Activated CD8-positive, alpha-beta memory T cell treated with anti-CD3 and anti-CD28 coated beads, Interleukin-2, amount 50 U/mL, for 4 hours (primary cell): ENCODE measurements around the gene POU2F1.
"Not testable (repeated sequence)": the region's sequence is repeated elsewhere in the genome, so short reads cannot be mapped to it uniquely, and the experiment has no call there.

Source experiments
- DNase-seq: peaks from one replicate; pipeline ENCODE4 v3.0.0-alpha.2; 2020

Gene POU2F1

DNA sequence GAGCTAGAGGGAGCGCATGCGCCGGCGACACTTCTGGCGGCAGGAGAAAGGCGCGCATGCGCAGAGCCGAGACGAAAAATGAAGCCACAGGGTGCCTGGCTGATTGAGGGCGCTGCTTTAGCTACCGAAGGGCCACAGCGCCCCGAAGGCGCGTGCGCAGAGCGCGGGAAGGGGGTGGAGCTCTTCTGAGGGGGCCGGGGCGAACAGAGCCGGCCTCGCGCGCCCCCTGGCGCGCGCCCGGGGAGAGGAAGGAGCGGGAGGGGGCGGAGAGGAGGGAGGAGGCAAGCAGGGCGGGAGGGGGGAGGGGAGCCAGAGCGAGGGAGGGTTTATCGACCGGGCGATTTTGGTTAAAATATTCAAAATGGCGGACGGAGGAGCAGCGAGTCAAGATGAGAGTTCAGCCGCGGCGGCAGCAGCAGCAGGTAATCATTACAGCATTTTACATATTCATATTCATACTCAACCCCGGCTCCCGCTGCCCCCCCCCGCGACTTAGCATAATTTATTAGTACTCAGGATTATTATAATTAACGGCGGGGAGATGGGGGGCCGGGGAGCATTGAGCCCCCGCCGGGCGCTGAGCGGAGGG is at the start of gene POU2F1:
POU2F1 (plus strand) TSS at position 350 of the 589 bp plus-strand sequence; CDS start at position 362, 12 bp downstream.
- DNase-seq = peak; percentile 99

- DNase-seq = no peak
Observed at GRCh38 chr1:167171286-167171929, 49.3 kb upstream of the POU2F1 start.

- no peak for DNase-seq
Observed at GRCh38 chr1:167173516-167174184, 47.0 kb upstream of the POU2F1 start.

- DNase-seq = no peak
Observed at GRCh38 chr1:167175901-167176300, 44.8 kb upstream of the POU2F1 start.

DNA sequence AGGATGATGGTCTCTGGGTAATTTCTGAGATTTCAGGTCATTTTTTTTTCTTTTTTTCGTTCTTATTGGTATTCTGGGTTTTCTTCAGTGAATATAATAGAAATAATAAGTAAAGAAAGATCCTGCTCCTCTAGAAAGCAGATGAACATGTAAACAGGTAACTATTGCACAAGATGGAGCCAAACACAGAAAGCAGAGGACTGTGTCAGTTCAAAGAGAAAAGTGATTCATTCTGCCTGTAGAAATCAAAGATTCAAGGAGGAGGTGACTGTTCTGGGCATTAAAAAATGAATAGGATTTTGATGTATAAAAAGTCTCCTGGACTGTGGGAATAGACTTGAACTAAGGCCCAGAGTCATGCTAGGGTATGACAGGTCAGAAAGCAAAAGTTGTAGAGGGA is 41.9 kb upstream of the POU2F1 start:
- no peak for DNase-seq

- no peak for DNase-seq
Observed at GRCh38 chr1:167182571-167183320, 37.9 kb upstream of the POU2F1 start.

DNA sequence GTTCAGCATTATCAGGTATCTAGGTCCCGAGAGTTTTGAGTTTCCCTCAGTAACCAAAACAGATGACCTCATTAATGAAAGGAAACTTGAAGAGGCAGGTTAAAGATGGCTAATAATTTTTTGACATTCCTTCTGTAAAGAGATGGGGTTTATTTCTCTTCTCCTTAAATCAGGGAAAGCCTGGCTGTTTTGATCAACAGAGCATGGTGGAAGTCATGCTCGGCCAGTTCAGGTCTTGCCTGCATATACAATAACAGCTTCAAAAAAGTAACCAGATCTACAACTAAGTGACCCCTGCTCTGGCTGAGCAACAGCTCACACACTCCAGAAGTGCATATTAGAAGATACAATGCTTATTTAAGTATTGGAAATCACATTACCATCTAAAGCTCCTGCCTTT is 36.6 kb upstream of the POU2F1 start:
- DNase-seq = no peak

DNA sequence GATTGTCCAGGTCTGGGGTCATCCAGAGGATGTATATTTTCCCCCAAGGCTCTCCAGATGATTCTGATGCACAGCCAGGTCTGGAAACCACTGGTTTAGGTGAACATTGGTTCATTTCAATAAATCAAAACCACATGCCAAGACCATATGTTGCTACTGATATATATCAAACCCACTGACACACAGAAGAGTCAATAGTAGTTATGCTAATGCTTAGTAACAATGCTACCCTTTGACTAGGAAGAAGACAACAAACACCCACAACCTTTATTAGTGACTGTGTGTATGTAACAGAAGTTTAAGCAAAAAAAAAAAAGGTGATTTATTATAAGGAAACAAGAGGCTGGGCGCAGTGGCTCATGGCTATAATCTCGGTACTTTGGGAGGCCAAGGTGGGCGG is 35.6 kb upstream of the POU2F1 start:
- DNase-seq = no peak

DNA sequence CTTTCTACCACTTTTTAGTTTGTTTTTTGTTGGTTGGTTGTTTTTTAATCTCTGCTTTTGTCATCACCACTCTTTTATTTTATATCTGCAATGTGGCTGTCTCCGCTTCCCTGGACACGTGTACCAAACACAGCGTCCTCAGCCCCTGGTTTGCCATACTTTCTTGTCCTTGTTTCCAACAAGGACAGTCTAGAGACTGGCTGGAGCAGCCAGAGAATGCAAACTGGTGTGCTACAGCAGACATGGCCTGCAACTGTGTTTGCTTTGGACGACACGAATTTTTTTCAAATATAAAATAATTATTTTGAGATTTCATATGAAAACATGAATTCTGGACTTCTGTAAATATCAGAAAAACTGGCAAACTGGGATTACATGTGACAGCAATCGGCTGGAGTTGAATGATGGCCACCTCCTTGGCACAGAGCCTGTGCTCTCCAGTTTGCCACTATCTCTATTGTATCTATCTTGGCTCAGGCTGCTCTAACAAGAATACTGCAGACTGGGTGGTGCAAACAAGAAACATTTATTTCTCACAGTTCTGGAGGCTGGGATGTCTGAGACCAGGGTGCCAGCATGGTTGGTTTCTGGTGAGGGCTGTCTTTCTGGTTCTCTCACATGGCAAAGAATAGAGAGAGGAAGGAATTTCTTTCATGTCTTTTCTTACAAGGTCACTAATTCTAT is 34.6 kb upstream of the POU2F1 start:
- DNase-seq = no peak

DNA sequence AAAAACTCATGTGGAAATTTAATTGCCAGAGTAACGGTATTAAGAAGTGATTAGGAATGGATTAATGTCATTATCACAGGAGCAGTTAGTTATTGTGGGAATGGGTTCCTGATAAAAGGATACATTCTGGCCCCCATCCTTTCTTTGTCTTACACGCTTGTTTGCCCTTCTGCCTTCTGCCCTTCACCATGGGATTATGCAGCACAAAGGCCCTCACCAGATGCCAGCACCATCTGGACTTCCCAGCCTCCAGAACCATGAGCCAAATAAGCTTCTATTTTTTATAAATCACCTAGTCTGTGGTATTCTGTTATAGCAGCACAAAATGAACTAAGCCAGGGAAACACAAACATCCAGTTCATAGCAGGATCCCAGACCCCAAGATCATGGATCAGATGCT is 33.9 kb upstream of the POU2F1 start:
- DNase-seq = no peak

DNA sequence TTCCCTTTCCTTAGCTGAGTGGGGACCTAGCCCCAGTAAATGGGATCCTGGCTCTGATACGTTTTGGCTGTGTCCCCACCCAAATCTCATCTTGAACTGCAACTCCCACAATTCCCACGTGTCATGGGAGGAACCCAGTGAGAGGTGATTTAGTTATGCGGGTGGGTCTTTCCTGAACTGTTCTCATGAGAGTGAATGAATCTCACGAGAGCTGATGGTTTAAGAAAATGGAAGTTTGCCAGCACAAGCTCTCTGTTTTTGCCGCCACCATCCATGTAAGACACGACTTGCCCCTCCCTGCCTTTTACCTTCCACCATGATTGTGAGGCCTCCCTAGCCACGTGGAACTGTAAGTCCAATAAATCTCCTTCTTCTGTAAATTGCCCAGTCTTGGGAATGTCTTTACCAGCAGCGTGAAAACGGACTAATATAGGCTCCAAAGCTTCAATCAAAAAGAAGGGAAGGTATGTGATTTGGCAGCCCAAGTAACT is 29.9 kb upstream of the POU2F1 start:
- DNase-seq = no peak

DNA sequence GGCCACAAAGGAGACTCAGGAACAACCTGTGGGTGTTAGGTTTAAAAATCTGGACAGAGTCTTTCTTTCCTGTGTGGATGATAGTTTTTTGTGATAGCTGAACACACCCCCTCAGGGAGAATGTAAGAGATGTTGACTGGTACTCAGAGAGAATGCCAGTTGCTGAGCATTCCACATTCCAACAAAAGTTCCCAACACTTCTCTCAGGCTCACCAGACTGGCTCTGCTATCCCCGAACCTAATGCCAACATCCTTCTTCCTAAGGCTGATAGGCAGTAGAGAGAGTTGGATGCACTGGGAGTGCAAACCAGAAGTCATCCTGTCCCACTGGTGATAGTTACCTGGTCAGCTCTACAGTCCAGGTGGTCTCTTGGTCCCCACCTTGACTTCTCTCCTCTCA is 28.7 kb upstream of the POU2F1 start:
- no peak for DNase-seq

- DNase-seq = no peak
Observed at GRCh38 chr1:167194182-167194581, 26.5 kb upstream of the POU2F1 start.

GRCh38 chr1:167196166-167196565 is 24.5 kb upstream of the POU2F1 start:
- no peak for DNase-seq

- DNase-seq = no peak
Observed at GRCh38 chr1:167197236-167197635, 23.4 kb upstream of the POU2F1 start.

DNA sequence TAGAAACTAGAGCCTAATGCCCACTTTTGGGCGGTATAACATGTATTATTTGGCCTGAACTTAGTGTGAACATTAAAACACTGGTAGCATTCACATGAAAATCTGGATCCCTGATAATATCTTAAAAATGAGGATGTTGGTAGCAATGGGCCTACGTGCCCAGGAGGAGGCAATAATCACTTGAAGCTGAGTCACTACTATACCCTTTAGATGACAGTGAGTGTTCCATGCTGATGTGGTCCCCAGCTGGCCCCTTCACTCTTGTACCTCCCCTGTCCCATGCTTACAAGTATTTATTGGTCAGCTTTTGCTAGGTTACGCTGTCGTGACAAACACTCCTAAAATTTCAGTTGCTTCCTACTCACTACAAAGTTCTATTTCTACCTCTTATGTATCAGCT is 23.0 kb upstream of the POU2F1 start:
- no peak for DNase-seq

GRCh38 chr1:167198518-167199133 is 22.1 kb upstream of the POU2F1 start:
- DNase-seq = no peak

DNA sequence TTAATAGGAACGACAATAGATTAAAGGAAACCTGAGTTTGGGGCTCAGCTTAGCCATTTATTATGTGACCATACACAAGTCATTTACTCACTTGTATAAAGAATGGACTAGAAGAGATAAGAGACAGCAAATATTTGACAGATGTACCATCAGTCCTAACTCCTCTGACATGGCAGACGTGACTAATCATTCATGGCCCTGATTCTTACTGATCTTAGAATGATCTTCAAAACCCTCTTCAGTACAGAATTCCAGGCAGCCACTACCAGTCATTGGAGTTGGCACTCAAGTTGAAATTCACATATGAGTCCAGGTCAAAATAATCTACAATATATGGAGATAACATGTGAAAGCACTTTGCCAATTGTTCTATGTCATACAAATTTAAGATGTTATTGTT is 21.0 kb upstream of the POU2F1 start:
- DNase-seq = no peak

DNA sequence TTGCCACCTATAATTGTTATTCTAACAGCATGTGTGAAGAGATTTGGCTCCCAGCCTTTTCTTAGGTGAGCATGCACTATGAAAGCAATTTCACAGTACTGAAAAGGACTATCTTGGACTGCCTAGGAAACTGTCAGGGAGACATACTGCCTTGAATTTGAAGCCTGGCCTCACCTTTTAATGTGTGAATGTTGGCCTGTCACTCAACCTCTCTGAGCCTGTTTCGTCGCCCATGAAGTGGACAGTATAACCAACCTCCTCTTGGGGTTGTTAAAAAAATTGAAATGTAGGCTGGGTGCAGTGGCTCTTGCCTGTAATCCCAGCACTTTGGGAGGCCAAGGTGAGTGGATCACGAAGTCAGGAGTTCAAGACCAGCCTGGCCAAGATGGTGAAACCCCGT is 20.4 kb upstream of the POU2F1 start:
- DNase-seq = no peak

DNA sequence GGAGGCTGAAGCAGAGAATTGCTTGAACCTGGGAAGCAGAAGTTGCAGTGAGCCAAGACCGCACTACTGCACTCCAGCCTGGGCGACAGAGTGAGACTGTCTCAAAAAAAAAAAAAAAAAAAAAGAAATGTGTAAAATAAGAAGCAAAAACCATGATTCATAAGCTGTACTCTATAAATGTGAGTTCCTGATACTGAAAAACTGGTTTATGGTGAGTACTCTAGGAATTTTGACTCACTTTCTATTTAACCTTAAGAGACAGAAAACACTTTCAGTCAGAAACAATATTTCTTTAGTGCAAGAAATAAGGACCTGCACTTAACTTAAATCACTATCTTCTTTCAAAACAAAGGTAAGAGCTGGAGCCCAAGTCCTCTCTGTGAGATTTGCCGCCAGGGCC is 19.9 kb upstream of the POU2F1 start:
- DNase-seq = no peak

- no peak for DNase-seq
Observed at GRCh38 chr1:167202049-167202448, 18.6 kb upstream of the POU2F1 start.

DNA sequence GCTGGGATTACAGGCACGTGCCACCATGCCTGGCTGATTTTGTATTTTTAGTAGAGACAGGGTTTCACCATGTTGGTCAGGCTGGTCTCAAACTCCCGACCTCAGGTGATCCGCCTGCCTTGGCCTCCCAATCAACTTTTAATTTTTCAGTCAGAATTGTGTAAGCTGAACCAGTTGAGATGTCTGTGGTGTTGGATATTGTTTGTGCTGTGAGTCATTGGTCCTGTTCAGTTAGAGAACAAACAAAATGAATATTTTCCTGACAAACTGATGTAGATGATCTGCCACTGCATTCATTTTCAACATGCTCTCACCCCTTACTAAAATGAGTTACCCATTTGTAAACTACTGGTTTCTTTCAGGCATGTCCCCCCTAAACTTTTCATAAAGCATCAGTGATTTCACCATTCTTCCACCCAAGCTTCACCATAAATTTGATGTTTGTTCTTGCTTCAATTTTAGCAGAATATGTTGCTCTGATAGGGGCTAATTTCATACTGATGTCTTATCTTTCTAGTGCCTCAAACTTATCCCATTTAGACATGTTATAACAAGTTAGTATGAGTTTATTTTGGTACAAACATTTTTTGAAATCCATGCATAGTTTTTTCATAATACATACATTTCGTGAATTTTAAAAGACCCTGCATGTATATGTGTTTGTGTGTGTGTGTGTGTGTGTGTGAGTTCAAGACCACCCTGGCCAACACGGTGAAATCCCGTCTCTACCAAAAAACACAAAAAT is 15.2 kb upstream of the POU2F1 start:
- DNase-seq = not testable (repeated sequence)
